Activated T-helper 1 cell treated with anti-CD3 and anti-CD28 coated beads, Interleukin-2, amount 50 U/mL, for 16 hours (primary cell): ENCODE measurements around the gene B3GAT1.

Experiments
- DNase-seq, 2 donors: peaks; one replicate each; pipeline ENCODE4 v3.0.0-alpha.2; 2020; ENCODE audit warnings: low read depth in 1 of 2, low spot score in 1 of 2

The B3GAT1 gene

GRCh38 chr11:134413043-134413825, 1.2 kb upstream of the B3GAT1 start:
- DNase-seq, result no peak

- no peak for DNase-seq
Observed at GRCh38 chr11:134410766-134411165, 1.3 kb downstream of the B3GAT1 start.

GRCh38 chr11:134409552-134410429, 2.3 kb downstream of the B3GAT1 start:
- no peak for DNase-seq

DNA sequence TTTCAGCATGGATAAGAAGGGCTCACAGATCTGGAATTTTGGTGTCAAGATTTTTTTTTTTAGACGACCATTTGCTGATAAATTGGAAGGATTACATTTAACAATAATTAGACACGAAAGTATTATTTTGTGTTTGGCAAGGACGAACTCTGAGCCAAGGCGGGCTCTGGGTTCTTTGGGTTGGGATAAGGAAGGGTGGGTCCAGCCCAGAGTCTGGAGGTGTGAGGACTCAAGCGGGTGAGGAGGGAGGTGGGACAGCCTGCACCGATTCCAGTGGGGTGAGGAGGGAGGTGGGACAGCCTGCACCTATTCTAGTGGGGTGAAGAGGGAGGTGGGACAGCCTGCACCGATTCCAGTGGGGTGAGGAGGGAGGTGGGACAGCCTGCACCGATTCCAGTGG, 4.1 kb downstream of the B3GAT1 start:
- no peak for DNase-seq

- DNase-seq, result no peak
Observed at GRCh38 chr11:134407321-134407828, 4.7 kb downstream of the B3GAT1 start.

DNA sequence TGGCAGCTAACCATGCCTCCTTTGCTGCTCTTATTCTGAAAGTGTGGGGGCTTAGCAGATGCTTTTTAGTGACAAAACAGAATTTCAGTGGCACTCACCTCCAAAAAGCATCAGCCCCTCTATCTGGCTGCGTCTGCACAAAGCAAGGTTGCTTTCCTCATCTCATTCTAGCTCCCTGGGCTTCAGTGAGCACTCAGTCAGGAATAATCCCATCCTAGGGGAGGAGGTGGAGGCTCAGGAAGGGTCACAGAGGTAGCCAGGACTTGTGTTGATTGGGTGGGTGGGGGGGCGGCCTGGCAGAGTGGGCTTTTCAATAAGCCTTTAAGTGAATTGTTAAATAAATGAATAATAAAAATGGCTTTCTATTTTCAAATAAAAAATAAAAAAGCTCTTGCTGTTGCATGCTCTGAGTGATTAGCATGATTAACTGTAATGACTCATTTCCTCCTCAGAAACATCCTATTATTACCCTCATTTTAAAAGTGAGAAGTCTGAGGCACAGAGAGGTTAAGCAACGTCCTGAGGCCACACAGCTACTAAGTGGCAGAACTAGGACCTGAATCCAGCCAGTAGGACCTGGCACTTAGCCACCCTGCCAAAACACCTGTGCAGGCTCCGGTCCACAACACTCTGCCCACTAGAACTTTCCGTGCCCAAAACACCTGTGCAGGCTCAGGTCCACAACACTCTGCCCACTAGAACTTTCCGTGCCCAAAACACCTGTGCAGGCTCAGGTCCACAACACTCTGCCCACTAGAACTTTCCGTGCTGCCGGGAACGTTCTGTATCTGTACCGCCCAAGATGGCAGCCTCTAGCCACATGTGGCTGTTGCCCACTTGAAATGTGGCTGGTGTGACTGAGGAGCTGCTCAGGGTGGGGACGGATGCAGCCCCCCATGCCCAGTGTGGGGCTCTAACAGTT, 5.5 kb downstream of the B3GAT1 start:
- no peak for DNase-seq

GRCh38 chr11:134405841-134406240, 6.2 kb downstream of the B3GAT1 start:
- no peak for DNase-seq

DNA sequence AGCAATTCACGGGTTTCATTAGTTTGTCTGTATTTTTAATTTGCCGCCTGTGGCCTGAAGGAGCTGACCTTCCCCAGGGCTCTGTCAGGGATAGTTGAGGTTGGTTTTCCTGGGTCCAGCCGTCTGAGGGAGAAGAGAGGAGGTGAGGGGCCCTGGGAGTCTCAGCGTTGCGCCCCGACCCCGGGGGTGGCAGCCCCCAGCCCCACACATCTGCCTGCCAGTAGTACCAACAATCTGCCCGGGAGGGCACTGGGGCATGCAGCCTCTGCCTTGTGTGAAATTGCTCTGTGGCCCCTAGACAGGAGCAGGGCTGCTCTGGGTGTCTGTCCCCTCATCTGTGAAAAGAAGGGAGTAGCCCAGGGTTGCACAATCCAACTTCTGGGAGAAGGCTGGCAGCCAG, 6.6 kb downstream of the B3GAT1 start:
- DNase-seq, result no peak

DNA sequence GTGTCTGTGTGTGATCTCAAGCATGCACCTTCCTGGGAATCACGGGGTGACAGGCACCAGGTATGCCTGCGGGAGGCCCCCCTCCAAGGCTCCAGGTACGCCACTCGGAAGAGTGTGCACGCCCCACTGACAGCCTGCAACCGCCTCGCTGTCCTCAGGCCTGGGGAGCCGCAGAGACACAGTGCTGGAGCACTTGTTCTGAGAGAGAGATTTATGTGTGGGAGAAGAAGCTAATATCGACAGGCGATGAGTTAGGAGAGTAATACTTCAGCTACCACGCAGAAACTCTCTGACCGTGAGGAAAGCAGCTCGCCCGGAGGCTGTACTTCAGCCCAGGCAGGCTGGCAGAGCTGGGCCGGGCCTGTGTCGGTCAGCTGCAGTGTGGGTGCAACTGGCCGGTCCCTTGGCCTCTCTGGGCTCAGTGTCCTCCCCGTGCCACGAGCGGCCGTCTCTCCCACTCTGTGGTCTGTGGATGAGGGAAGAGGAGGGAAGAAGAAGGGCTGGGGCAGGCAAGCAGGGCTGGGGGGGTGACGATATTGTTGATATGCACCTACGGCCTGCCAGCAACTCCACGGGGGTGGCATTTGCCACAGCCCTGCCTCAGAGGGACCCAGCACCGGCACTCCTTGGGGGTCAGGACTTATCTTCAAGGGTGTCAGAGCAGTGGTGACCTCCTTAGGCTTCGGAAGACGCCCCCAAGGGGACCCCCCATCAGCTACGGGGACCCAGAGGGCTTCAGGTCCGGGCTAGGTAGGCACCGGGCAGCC, 7.3 kb downstream of the B3GAT1 start:
- no peak for DNase-seq

- no peak for DNase-seq
Observed at GRCh38 chr11:134402910-134403309, 9.1 kb downstream of the B3GAT1 start.

DNA sequence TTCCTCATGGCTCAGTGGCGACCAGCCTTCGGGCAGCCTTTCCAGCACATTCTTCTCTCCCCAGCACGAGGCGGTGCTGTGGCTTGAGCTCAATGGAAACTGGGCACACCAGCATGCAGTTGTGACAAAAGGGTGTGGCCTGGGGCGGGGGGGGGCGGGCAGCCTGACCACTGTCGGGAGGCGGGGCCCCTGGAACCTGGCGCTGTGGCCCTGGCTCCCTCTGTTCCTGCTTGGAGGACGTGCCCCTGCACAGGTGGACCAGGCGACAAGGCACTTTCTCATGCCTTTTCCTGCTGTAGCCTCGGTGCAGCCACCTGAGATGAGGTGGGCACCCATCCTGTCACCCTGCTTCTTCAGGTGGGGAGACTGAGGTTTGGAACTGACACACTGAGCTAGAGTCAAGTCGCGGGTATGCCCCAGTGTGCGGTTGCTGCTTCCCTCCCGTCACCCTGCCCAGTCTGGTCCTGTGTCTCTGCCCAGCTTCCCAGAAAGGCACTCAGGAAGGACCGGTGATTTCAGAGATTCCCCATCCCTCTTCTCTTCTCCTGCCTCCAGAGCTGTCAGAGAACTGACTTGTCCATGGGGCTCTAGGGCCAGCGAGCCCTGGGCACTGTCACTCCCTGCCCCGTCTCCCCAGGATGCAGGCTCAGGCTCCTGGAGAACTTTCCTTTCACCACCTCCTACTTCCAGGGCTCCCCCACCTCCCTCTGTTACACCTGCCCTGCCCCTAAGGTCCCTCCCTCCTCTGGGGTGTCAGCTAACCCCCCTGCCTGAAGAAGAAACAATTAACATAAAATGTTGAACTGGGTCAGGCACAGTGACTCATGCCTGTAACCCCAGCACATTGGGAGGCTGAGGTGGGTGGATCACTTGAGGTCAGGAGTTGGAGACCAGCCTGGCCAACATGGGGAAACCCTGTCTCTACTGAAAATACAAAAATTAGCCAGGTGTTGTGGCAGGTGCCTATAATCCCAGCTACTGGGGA, 9.9 kb downstream of the B3GAT1 start:
- DNase-seq, result no peak

GRCh38 chr11:134399996-134400395, 12.0 kb downstream of the B3GAT1 start:
- DNase-seq, result no peak

GRCh38 chr11:134399293-134399654, 12.8 kb downstream of the B3GAT1 start:
- no peak for DNase-seq

GRCh38 chr11:134398644-134399292, 13.3 kb downstream of the B3GAT1 start:
- DNase-seq, result no peak

DNA sequence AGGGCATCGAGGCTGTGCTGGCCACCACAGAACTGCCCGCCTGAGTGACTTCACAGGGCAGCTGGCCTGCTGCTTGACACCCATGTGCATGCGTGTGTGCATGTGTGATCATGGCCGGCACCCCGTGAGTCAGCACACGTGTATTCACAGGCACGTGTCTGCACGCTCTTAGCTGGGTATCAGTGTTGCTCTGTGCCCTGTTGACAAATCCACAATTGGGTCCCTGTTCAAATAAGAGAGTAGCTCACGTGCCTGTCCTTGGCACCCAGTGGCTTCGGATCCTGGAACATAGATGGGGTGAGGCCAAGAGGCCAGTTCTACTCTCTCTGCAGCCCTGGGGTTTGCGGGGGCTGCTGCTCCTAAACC, 14.0 kb downstream of the B3GAT1 start:
- DNase-seq, result no peak

GRCh38 chr11:134397304-134398078, 14.6 kb downstream of the B3GAT1 start:
- no peak for DNase-seq

DNA sequence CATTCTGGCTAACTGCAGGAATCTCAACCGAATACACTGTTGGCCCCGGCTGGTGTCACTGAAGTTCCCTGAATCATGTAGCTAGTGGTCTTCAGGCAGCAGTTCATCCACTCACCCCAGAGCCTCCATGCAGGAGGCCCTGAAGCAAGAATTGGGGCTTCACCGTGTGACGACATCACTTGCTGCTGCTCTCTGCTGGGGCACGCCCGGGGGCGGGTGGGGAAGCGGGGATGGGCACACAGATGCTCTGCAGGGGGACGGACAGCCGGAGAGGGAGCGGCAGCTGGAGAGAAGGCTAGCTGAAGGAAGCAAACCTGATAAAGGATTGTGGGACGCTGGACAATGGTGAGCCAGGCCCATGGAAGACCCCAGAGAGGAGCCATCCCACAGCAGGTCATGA, 17.0 kb downstream of the B3GAT1 start:
- no peak for DNase-seq

DNA sequence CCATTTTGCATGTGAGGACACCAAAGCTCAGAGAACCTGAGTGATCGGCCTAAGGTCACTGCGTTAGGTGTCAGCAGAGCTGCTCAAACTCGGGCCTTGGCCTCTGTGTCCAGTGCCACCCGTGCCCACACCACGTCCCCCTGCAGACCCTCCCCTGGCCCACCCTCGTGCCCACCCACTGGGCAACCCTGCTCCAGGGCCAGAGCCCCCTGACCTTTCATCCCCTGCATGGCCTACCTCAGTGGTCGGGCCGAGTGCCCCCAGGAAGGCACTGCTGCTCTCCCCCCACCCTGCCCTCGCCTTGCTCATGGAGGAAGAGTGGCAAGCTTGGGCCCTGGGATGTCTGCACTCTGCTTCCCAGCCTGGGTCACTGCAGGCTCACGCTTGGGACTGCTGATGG, 17.7 kb downstream of the B3GAT1 start:
- no peak for DNase-seq
